NCI-H1092 treated with DMSO at 0.1 percent for 48 hours (cell line): ENCODE measurements around the gene STRIP2.
"Not testable (repeated sequence)": the region's sequence is repeated elsewhere in the genome, so short reads cannot be mapped to it uniquely, and the experiment has no call there.

Experiments
- DNase-seq: peaks from one replicate; lab custom pipeline; 2025; lab: John Stamatoyannopoulos, UW

The STRIP2 gene

GRCh38 chr7:129456421-129456820, 22.2 kb downstream of the STRIP2 start:
- DNase-seq: no peak

- no peak for DNase-seq
Observed at GRCh38 chr7:129457101-129457500, 22.9 kb downstream of the STRIP2 start.

DNA sequence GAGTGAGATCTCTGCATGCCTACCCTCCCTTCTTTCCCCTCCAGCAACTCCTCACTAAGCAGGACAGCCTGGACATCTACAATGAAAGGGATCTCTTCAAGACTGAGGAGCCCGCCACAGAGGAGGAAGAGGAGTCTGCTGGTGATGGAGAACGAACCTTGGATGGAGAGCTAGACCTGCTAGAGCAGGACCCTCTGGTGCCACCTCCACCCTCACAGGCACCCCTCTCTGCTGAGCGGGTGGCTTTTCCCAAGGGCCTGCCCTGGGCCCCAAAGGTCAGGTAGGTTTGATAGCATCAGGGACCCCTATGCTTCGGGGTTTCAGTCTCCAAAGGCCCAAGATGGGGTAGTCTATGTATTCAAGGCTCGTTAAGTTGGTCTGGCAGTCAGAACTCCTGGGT, 23.9 kb downstream of the STRIP2 start:
- DNase-seq: no peak

GRCh38 chr7:129461809-129462208, 27.6 kb downstream of the STRIP2 start:
- DNase-seq: no peak

GRCh38 chr7:129462420-129462819, 28.2 kb downstream of the STRIP2 start:
- DNase-seq: no peak

DNA sequence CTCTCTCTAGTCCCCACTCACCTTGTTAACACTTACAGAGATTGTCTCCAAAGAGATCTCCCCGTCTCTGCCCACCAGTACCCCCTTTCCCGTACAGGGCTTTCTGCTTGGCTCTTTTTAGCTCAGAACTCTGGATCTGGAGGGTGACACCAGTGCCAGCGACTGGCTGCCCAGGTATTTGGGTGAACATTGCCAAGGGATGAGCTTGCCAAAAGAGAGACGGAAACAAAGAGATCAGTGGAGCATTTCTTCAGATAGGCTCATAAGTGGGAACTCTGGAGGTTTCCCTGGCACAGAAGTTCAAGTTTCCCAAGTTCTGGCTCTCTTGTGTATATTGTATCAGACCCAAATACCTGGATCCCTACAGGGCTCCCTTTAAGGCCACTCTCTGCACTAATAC, 30.0 kb downstream of the STRIP2 start:
- DNase-seq: no peak

- no peak for DNase-seq
Observed at GRCh38 chr7:129465080-129465479, 30.8 kb downstream of the STRIP2 start.

GRCh38 chr7:129466796-129467195, 32.6 kb downstream of the STRIP2 start:
- no peak for DNase-seq

DNA sequence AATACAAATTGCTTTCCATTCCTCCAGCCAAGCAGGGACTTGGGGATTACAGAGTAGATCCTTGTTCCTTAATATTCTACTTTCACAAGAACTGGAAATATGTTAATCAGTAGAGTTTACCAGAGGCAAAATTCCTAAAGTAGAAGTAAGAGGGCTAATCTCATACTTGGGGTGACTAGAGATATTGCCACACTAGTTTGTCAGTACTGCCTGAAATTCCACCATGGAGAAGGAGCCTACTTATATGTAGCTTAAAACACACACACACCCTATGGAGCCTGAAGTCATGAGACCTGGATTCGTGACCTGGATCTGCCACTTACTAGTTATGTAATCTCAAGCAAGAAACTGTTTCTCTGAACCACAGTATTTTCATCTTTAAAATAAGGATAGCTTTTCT, 33.9 kb downstream of the STRIP2 start:
- no peak for DNase-seq

DNA sequence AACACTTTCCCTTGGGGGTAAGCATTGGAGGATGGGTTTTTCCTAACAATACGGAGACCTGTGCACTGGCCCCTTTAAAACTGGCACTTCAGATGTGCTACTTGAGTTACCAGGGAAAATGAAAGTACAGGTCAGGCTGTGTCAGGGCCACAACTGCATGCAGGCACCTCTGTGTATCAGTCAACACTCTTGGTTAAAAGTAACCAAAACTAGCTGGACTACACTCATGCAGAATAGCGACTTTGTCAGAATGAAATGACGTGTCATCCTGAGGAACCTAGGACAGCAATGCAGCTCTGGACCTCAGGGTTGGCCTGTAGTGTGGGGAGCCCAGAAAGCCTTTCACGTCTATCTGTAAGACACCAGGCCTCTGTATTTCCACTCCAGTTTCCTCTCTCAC, 34.3 kb downstream of the STRIP2 start:
- no peak for DNase-seq

- no peak for DNase-seq
Observed at GRCh38 chr7:129469930-129470329, 35.7 kb downstream of the STRIP2 start.

DNA sequence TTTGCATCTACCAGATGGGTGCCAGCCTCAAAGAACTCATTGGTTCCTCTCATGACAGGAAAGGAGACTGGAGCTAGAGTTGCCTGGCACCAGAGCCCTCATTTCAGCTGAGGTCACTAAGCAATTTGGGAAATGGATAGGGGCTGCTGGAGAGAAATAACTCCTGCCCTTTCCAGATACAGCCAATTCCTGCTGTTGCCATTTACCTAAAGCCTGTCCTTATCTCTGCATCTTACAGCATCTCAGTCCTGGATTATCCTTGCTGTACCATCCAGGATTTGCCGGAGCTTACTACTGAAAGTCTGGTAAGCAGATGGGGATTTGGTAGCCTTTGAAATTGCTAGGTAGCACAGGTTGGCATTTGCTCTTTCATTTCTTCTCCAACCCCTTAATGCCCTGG, 36.2 kb downstream of the STRIP2 start:
- DNase-seq: no peak

- DNase-seq: no peak
Observed at GRCh38 chr7:129471402-129471827, 37.2 kb downstream of the STRIP2 start.

GRCh38 chr7:129475931-129476330, 41.7 kb downstream of the STRIP2 start:
- not testable (repeated sequence) for DNase-seq

GRCh38 chr7:129476398-129476797, 42.2 kb downstream of the STRIP2 start:
- DNase-seq: not testable (repeated sequence)

- no peak for DNase-seq
Observed at GRCh38 chr7:129479831-129480230, 45.6 kb downstream of the STRIP2 start.

DNA sequence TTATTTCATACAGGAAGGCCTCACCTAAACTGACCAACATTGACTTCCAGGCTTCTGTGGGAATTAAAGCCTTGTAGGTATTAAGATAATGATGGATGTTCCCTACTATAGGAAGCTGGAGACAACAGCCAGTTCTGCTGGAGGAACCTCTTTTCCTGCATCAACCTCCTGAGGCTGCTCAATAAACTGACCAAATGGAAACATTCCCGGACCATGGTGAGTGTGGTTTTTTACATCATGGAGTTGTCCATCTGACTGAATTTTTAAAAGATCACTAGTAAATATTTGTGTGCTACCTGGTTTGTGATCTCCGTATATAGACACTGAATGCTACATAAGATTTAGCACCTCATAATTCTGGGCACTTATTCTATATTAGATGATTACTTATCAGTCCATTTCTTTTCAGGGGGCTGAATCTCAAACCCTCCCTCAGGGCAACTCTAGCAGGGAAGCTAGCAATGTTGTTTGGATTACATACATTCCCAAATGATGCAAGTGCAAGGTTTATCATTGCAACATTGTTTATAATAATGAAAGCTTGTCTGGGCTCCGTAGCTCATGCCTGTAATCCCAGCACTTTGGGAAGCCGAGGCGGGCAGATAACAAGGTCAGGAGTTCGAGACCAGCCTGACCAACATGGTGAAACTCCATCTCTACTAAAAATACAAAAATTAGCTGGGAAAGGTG, 46.6 kb downstream of the STRIP2 start:
- DNase-seq: no peak

DNA sequence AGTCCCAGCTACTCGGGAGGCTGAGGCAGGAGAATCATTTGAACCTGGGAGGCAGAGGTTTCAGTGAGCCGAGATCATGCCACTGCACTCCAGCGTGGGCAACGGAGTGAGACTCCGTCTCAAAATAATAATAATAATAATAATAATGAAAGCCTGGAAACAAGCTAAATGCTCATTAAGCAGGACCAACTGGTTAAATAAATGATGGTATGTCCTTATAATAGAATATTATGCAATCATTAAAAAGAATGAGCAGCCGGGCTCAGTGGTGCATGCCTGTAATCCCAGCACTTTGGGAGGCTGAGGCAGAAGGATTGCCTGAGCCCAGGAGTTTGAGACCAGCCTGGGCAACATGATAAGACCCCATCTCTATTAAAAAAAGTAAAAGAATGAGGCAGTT, 47.1 kb downstream of the STRIP2 start:
- not testable (repeated sequence) for DNase-seq

DNA sequence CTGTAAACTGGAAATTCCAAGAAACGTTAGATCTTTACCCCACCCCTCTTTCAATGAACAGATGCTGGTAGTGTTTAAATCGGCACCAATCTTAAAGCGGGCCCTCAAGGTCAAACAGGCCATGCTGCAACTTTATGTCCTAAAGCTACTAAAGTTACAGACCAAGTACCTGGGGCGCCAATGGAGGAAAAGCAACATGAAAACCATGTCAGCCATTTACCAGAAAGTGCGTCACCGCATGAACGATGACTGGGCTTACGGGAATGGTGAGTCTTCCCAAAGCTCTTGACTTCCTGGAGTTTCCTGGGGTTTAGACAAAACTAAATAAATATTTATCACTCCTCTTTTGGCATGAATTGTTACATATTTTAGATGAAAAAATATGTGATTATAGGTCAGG, 48.5 kb downstream of the STRIP2 start:
- no peak for DNase-seq

DNA sequence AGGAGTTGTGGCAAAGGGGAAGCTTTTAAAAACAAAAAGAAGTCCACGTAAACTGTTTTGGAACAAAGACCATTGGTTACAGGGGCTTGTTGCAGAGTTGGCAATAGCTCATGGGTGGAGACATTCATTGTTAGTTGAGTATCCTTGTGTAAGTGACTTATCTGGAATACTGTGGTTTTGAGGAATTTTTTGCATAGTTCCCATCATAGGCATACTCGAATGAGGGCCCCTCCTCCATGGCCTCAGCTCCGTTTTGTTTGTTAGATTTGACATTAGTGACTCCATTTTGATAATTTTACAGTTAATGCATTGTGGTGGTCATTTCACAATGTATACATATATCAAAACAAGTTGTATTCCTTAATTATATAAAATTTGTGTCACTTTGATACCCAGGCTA, 55.3 kb downstream of the STRIP2 start:
- DNase-seq: no peak

- DNase-seq: no peak
Observed at GRCh38 chr7:129492391-129492790, 58.2 kb downstream of the STRIP2 start.

GRCh38 chr7:129493555-129493954, 59.3 kb downstream of the STRIP2 start:
- no peak for DNase-seq

- no peak for DNase-seq
Observed at GRCh38 chr7:129494041-129494440, 59.8 kb downstream of the STRIP2 start.

- DNase-seq: no peak
Observed at GRCh38 chr7:129495987-129496386, 61.8 kb downstream of the STRIP2 start.
